ENCODE measurements around the gene WDR46. TPM values are rescaled to one million over a fixed set of nuclear protein-coding genes. Genes with fewer than 3 reads are reported as not detected.
A peak's percentile ranks its signal among the peaks of the same experiment; 100 is the strongest.

WDR46 gene
- total and polyA plus RNA-seq, 2 of the 8 experiments (the other 6 are each of a cell fraction or from before 2014, with no cell fraction given), result 69.7 to 91.0 TPM

- H2AFZ ChIP-seq (ENCODE audit: low read length), result no peak overlapping the region
- H3K4me3 ChIP-seq (ENCODE audit: extremely low read depth in 1 of 4, insufficient read depth in 2 of 4, low read depth in 3 of 4, low read length in 4 of 4), result peak overlapping the region; percentile 76 to 99 (median 94)
- H3K18ac ChIP-seq (ENCODE audit: extremely low read depth, low read length), result no peak overlapping the region; the same call in 1 of the 2 replicates
- peak in 1 of 2 experiments; percentile 84 for DNase-seq (ENCODE audit: low read depth in 1 of 2, low spot score in 2 of 2)
- peaks cover 1 to 6% (median 2%) of the 10 kb centered on the region in 4 experiments; a peak in 5 of 8 replicates for H3K36me3 ChIP-seq (ENCODE audit: control insufficient read depth in 2 of 4, insufficient read depth in 4 of 4, low read length in 3 of 4)
- no peaks in the 10 kb centered on the region for H3K27me3 ChIP-seq (replicated peaks in 1 of 4; ENCODE audit: control insufficient read depth in 3 of 4, extremely low read depth in 1 of 4, insufficient read depth in 3 of 4, low read length in 3 of 4)
- no peak overlapping the region for H4K91ac ChIP-seq (replicated peaks; ENCODE audit: insufficient read length, low read length)
- H3K9ac ChIP-seq (replicated peaks in 1 of 4; ENCODE audit: extremely low read depth in 1 of 4, low read depth in 3 of 4, low read length in 3 of 4), result peak overlapping the region in 3 of 4 experiments; percentile 13 to 69 (median 60); a peak in 5 of 7 replicates
- WGBS, 2 experiments (ENCODE audit: extremely low coverage in 1 of 2, insufficient coverage in 1 of 2, insufficient read length in 1 of 2, insufficient replicate concordance in 2 of 2, low coverage in 1 of 2, low lambda C conversion rate in 2 of 2, missing lambda C conversion rate in 1 of 2), result 2% methylated on average over 16 of the region's 42 CpGs; no CpG with 5 or more reads in 1 of the 2 experiments
- H3K27ac ChIP-seq (ENCODE audit: low read depth, low read length), result peak overlapping the region; percentile 81
- H3K79me1 ChIP-seq (ENCODE audit: low read depth, low read length), result peaks cover 9% of the 10 kb centered on the region; the same call in 1 of the 2 replicates
- H3K9me3 ChIP-seq (ENCODE audit: insufficient read depth in 2 of 2, low read depth in 1 of 2, low read length in 1 of 2), result no peaks in the 10 kb centered on the region
- H3K23ac ChIP-seq (ENCODE audit: insufficient read length), result no peak overlapping the region
- H3K4me2 ChIP-seq (ENCODE audit: insufficient read depth in 1 of 2, low read depth in 2 of 2, low read length in 2 of 2), result peak overlapping the region; percentile 34 to 98
- H2AK5ac ChIP-seq (ENCODE audit: low read depth, low read length), result no peak overlapping the region
- no peak overlapping the region for H2BK15ac ChIP-seq (ENCODE audit: low read length)
- peaks cover 16% of the 10 kb centered on the region for H3K23me2 ChIP-seq (ENCODE audit: low read depth, low read length)
- peak overlapping the region; percentile 95; the same call in 1 of the 2 replicates for H2BK5ac ChIP-seq (ENCODE audit: low read depth, low read length)
- no peak overlapping the region for H3K56ac ChIP-seq (replicated peaks; ENCODE audit: insufficient read length, low read depth, low read length)
- H2BK20ac ChIP-seq (ENCODE audit: low read length), result no peak overlapping the region
- no peak overlapping the region for H3K4ac ChIP-seq (replicated peaks; ENCODE audit: insufficient read length, low read depth, low read length)
- H4K8ac ChIP-seq (ENCODE audit: extremely low read depth, insufficient read depth, low read length), result peak overlapping the region; percentile 28; the same call in 1 of the 2 replicates
- CTCF ChIA-PET (ENCODE audit: partially characterized antibody), result interaction anchor here (0.6 to 6.2 kb wide), 11 partner anchors 8 to 364 kb away, joined by 3 to 77 read pairs (median 4); partner anchors contain the start of genes B3GALT4, CUTA, PFDN6 and TAPBP
- POLR2A ChIA-PET (ENCODE audit: partially characterized antibody), result interaction anchor here (1.0 to 16.7 kb wide), 14 partner anchors 9 to 327 kb away, joined by 3 to 337 read pairs (median 8); partner anchors contain the start of genes B3GALT4, PFDN6, RPS18 and TAPBP
- no peak for FAIRE-seq
- H4K20me1 ChIP-seq (replicated peaks in 1 of 2; ENCODE audit: control insufficient read depth in 1 of 2, insufficient read depth in 2 of 2, low read length in 2 of 2), result peaks cover 0 to 5% of the 10 kb centered on the region in 2 experiments
- no peak overlapping the region for H3K14ac ChIP-seq (ENCODE audit: insufficient read length)
- H2BK12ac ChIP-seq (ENCODE audit: low read depth, low read length), result no peak overlapping the region
- peaks cover 0 to 6% (median 4%) of the 10 kb centered on the region in 4 experiments; a peak in 6 of 7 replicates for H3K4me1 ChIP-seq (replicated peaks in 1 of 4; ENCODE audit: control insufficient read depth in 3 of 4, insufficient read depth in 4 of 4, low read length in 3 of 4)
- H2BK120ac ChIP-seq (replicated peaks; ENCODE audit: low read depth, low read length), result no peak overlapping the region
- no peak overlapping the region for H4K5ac ChIP-seq (ENCODE audit: insufficient read length, low read depth, low read length)
- peaks cover 0 to 25% of the 10 kb centered on the region in 2 experiments; a peak in 2 of 4 replicates for H3K79me2 ChIP-seq (ENCODE audit: control insufficient read depth in 1 of 2, insufficient read depth in 2 of 2, low read length in 2 of 2)
- TF ChIP-seq SIX5 (IDR thresholded peaks at IDR 0.05; ENCODE audit: low read depth, low read length) (no peak), SIN3A (conservative IDR thresholded peaks at IDR 0.05 in 1 of 2, IDR thresholded peaks at IDR 0.05 in 1 of 2; ENCODE audit: low read depth in 1 of 2, low read length in 2 of 2) (peak in 1 of 2 experiments; percentile 84; a peak in 2 of 4 replicates), CBX5 (IDR thresholded peaks at IDR 0.05; ENCODE audit: low read depth, low read length) (no peak), MAX (IDR thresholded peaks at IDR 0.05) (no peak), RNF2 (IDR thresholded peaks at IDR 0.05; ENCODE audit: borderline replicate concordance, low read depth, low read length, missing control alignments, poor library complexity, severe bottlenecking) (no peak), FOSL1 (IDR thresholded peaks at IDR 0.05; ENCODE audit: insufficient read depth, low read depth, low read length) (no peak), PHF8 (conservative IDR thresholded peaks at IDR 0.05; ENCODE audit: low read depth, low read length) (no peak; the same call in 1 of the 2 replicates), SAP30 (IDR thresholded peaks at IDR 0.05; ENCODE audit: insufficient read depth, insufficient replicate concordance, low read length) (peak; percentile 91), HDAC6 (IDR thresholded peaks at IDR 0.05; ENCODE audit: low read depth, low read length) (no peak)
Observed at GRCh38 chr6:33297956-33298772, 9.1 kb upstream of the WDR46 start.
